Measurements from ENCODE around the gene GPR151. TPM values are rescaled to one million over a fixed set of nuclear protein-coding genes. Genes with fewer than 3 reads are reported as not detected.

The GPR151 gene
- total RNA-seq, 1 donor from 2014 or later: not detected

- POLR2A ChIA-PET: no interaction called here
- Mint-ChIP-seq H3K27me3 (no peaks in the 10 kb centered on the region), H3K9me3 (no peaks in the 10 kb centered on the region), H3K4me1 (peaks cover 3% of the 10 kb centered on the region), H3K36me3 (ENCODE audit: low read depth) (peaks cover 80% of the 10 kb centered on the region), H3K4me3 (no peak overlapping the region), H3K27ac (no peak overlapping the region)
- intact Hi-C loops (cut with micrococcal nuclease): loop anchor here (10.0 kb wide), 1 partner anchor 303 kb away; no protein-coding TSS in a partner anchor
- CTCF ChIA-PET: interaction anchor here (1.4 kb wide), 1 partner anchor 10 kb away, joined by 4 read pairs; no protein-coding TSS in a partner anchor
- ATAC-seq (ENCODE audit: low read depth): no peak
- DNase-seq: no peak
- no peak for TF ChIP-seq CTCF (IDR thresholded peaks at IDR 0.05)
Observed at GRCh38 chr5:146467760-146468159, 48.2 kb downstream of the GPR151 start.

- no peaks in the 10 kb centered on the region for H3K27me3 Mint-ChIP-seq
- peaks cover 3% of the 10 kb centered on the region for H3K4me1 Mint-ChIP-seq
- H3K36me3 Mint-ChIP-seq (ENCODE audit: low read depth): peaks cover 76% of the 10 kb centered on the region
- ChIA-PET POLR2A (no interaction called here), CTCF (interaction anchor here (1.4 kb wide), 1 partner anchor 11 kb away, joined by 4 read pairs; no protein-coding TSS in a partner anchor)
- DNase-seq (no peak), ATAC-seq (ENCODE audit: low read depth) (no peak)
- H3K27ac Mint-ChIP-seq: no peak overlapping the region
- H3K9me3 Mint-ChIP-seq: no peaks in the 10 kb centered on the region
- intact Hi-C loops (cut with micrococcal nuclease): loop anchor here (10.0 kb wide), 1 partner anchor 302 kb away; no protein-coding TSS in a partner anchor
- no peak for TF ChIP-seq CTCF (IDR thresholded peaks at IDR 0.05)
- H3K4me3 Mint-ChIP-seq: no peak overlapping the region
Observed at GRCh38 chr5:146466521-146467349, 49.3 kb downstream of the GPR151 start.

- ChIA-PET CTCF (no interaction called here), POLR2A (no interaction called here)
- Mint-ChIP-seq H3K9me3 (no peaks in the 10 kb centered on the region), H3K4me3 (no peak overlapping the region), H3K27ac (peak overlapping the region; percentile 64), H3K4me1 (peaks cover 3% of the 10 kb centered on the region), H3K36me3 (ENCODE audit: low read depth) (peaks cover 82% of the 10 kb centered on the region), H3K27me3 (no peaks in the 10 kb centered on the region)
- ATAC-seq (ENCODE audit: low read depth) (no peak), DNase-seq (no peak)
- TF ChIP-seq CTCF (IDR thresholded peaks at IDR 0.05): no peak
- intact Hi-C loops (cut with micrococcal nuclease): loop anchor here (10.0 kb wide), 1 partner anchor 299 kb away; no protein-coding TSS in a partner anchor
Observed at GRCh38 chr5:146463446-146463845, 52.5 kb downstream of the GPR151 start.

Other genes with a start within 250 kb of the GPR151 start
- 0.12 TPM in 1 of 2 replicates, not detected in the other for gene POU4F3, start 177.4 kb downstream of the GPR151 start, total RNA-seq
- 107 and 114 TPM in 2 replicates for gene TCERG1, start 68.9 kb downstream of the GPR151 start, total RNA-seq